H9 (cell line): ENCODE measurements around the gene UNCX. TPM values are rescaled to one million over a fixed set of nuclear protein-coding genes. Genes with fewer than 3 reads are reported as not detected.
A peak's percentile ranks its signal among the peaks of the same experiment; 100 is the strongest.

ENCODE experiments used
- DNase-seq: peaks from one replicate; pipeline ENCODE4 v3.0.0-alpha.2; 2017
- H2AFZ ChIP-seq: one replicate; pipeline ENCODE4 v1.6.1; 2013; ENCODE audit warnings: mild to moderate bottlenecking, low read length, control low read depth, moderate library complexity
- H2AK5ac ChIP-seq: 2 replicates; pipeline ENCODE4 v1.6.1; 2013; ENCODE audit warnings: low read length, control low read depth, mixed read lengths; ENCODE audit not compliant: insufficient read length
- H2BK120ac ChIP-seq: one replicate; pipeline ENCODE4 v1.6.1; 2013; ENCODE audit warnings: low read depth, mild to moderate bottlenecking, low read length, control low read depth, inconsistent platforms; ENCODE audit not compliant: poor library complexity, severe bottlenecking
- H2BK12ac ChIP-seq: 2 replicates; pipeline ENCODE4 v1.6.1; 2013; ENCODE audit warnings: low read length, control low read depth, mixed read lengths, low read depth; ENCODE audit not compliant: insufficient read length
- H2BK15ac ChIP-seq: 2 replicates; pipeline ENCODE4 v1.6.1; 2013; ENCODE audit warnings: low read depth, low read length, control low read depth
- H2BK20ac ChIP-seq: one replicate; pipeline ENCODE4 v1.6.1; 2013; ENCODE audit warnings: low read depth, mild to moderate bottlenecking, low read length, control low read depth, inconsistent platforms; ENCODE audit not compliant: poor library complexity, severe bottlenecking
- H2BK5ac ChIP-seq: 2 replicates; pipeline ENCODE4 v1.6.1; 2013; ENCODE audit warnings: low read length, control low read depth, mixed read lengths; ENCODE audit not compliant: insufficient read length
- H3K14ac ChIP-seq: 2 replicates; pipeline ENCODE4 v1.6.1; 2013; ENCODE audit warnings: low read length, control low read depth; ENCODE audit not compliant: insufficient read depth
- H3K18ac ChIP-seq: 2 replicates; pipeline ENCODE4 v1.6.1; 2013; ENCODE audit warnings: low read depth, mild to moderate bottlenecking, mixed read lengths, low read length, control low read depth; ENCODE audit not compliant: insufficient read length
- H3K23ac ChIP-seq: 2 replicates; pipeline ENCODE4 v1.6.1; 2013; ENCODE audit warnings: low read length, control low read depth, mixed read lengths, low read depth; ENCODE audit not compliant: insufficient read length
- H3K23me2 ChIP-seq: 2 replicates; pipeline ENCODE4 v1.6.1; 2013; ENCODE audit warnings: low read depth, mild to moderate bottlenecking, mixed read lengths, low read length, control low read depth; ENCODE audit not compliant: insufficient read length, poor library complexity, severe bottlenecking
- H3K27ac ChIP-seq: 2 replicates; pipeline ENCODE4 v1.5.1; 2013; ENCODE audit warnings: low read length, control low read depth, mixed read lengths, low read depth; ENCODE audit not compliant: insufficient read length
- H3K27me3 ChIP-seq: 2 replicates; pipeline ENCODE4 v1.6.1; 2013; ENCODE audit warnings: low read length, control low read depth, inconsistent platforms; ENCODE audit not compliant: insufficient read depth
- H3K4ac ChIP-seq: 2 replicates; pipeline ENCODE4 v1.6.1; 2013; ENCODE audit warnings: low read depth, mild to moderate bottlenecking, control low read depth, inconsistent platforms, low read length, moderate library complexity
- H3K4me1 ChIP-seq: 2 replicates; pipeline ENCODE4 v1.6.1; 2013; ENCODE audit warnings: low read length, control low read depth, inconsistent platforms; ENCODE audit not compliant: insufficient read depth
- H3K4me2 ChIP-seq: 2 replicates; pipeline ENCODE4 v1.6.1; 2013; ENCODE audit warnings: low read length, control low read depth, mixed read lengths; ENCODE audit not compliant: insufficient read length, insufficient read depth
- H3K56ac ChIP-seq: 2 replicates; pipeline ENCODE4 v1.6.1; 2013; ENCODE audit warnings: low read depth, mild to moderate bottlenecking, mixed read lengths, low read length, control low read depth; ENCODE audit not compliant: insufficient read length
- H3K79me1 ChIP-seq: 2 replicates; pipeline ENCODE4 v1.6.1; 2013; ENCODE audit warnings: low read depth, mild to moderate bottlenecking, moderate library complexity, low read length, control low read depth, inconsistent platforms; ENCODE audit not compliant: insufficient read depth, poor library complexity, severe bottlenecking
- H3K79me2 ChIP-seq: 2 replicates; pipeline ENCODE4 v1.6.1; 2013; ENCODE audit warnings: low read length, control low read depth, inconsistent platforms; ENCODE audit not compliant: insufficient read depth
- H3K9ac ChIP-seq: 2 replicates; pipeline ENCODE4 v1.6.1; 2013; ENCODE audit warnings: low read length, control low read depth, mixed read lengths; ENCODE audit not compliant: insufficient read length; ENCODE audit errors: extremely low read depth
- H3K9me3 ChIP-seq: one replicate; pipeline ENCODE4 v1.6.1; 2013; ENCODE audit warnings: low read depth, low read length, inconsistent platforms; ENCODE audit not compliant: control insufficient read depth
- H3T11ph ChIP-seq: one replicate; pipeline ENCODE4 v1.6.1; 2013; ENCODE audit warnings: mild to moderate bottlenecking, low read length, control low read depth, inconsistent platforms
- H4K20me1 ChIP-seq: one replicate; pipeline ENCODE4 v1.6.1; 2013; ENCODE audit not compliant: control insufficient read depth, insufficient read length, insufficient read depth
- H4K5ac ChIP-seq: 2 replicates; pipeline ENCODE4 v1.6.1; 2013; ENCODE audit warnings: low read depth, mild to moderate bottlenecking, mixed read lengths, low read length, control low read depth; ENCODE audit not compliant: insufficient read length
- H4K8ac ChIP-seq: replicated peaks from 2 replicates; pipeline ENCODE4 v1.6.1; 2013; ENCODE audit warnings: low read length, control low read depth, mixed read lengths, low read depth; ENCODE audit not compliant: insufficient read length
- H4K91ac ChIP-seq: 2 replicates; pipeline ENCODE4 v1.6.1; 2013; ENCODE audit warnings: low read depth, mild to moderate bottlenecking, moderate library complexity, mixed read lengths, low read length, control low read depth; ENCODE audit not compliant: insufficient read length
- H3K27ac Mint-ChIP-seq, 3 experiments: 2 replicates in 2 of 3; 3 replicates in 1 of 3; pipeline ENCODE4 v1.8.0; 2020 to 2021; ENCODE audit warnings: mixed read lengths in 3 of 3, mild to moderate bottlenecking in 1 of 3, moderate library complexity in 1 of 3
- H3K27me3 Mint-ChIP-seq: 2 replicates; pipeline ENCODE4 v1.8.0; 2021; ENCODE audit warnings: low read depth, mild to moderate bottlenecking, moderate library complexity, mixed read lengths
- H3K36me3 Mint-ChIP-seq, 3 experiments: 2 replicates in 2 of 3; 3 replicates in 1 of 3; pipeline ENCODE4 v1.8.0; 2020 to 2021; ENCODE audit warnings: low read depth in 3 of 3, mixed read lengths in 3 of 3; ENCODE audit not compliant: insufficient read depth in 1 of 3
- H3K4me1 Mint-ChIP-seq, 2 experiments: 2 replicates each; pipeline ENCODE4 v1.8.0; 2020; ENCODE audit warnings: mixed read lengths in 2 of 2
- H3K4me3 Mint-ChIP-seq, 2 experiments: 2 replicates in 1 of 2; 3 replicates in 1 of 2; pipeline ENCODE4 v1.8.0; 2020 to 2021; ENCODE audit warnings: mild to moderate bottlenecking in 2 of 2, mixed read lengths in 2 of 2, moderate library complexity in 1 of 2
- H3K9me3 Mint-ChIP-seq, 2 experiments: 2 replicates in 1 of 2; 3 replicates in 1 of 2; pipeline ENCODE4 v1.8.0; 2020; ENCODE audit warnings: mild to moderate bottlenecking in 2 of 2, mixed read lengths in 2 of 2, moderate library complexity in 1 of 2
- CTCF ChIP-seq: fragments of 200-600 bp; sonication (generic); conservative IDR thresholded peaks from 3 replicates; pipeline ENCODE4 v1.8.0; 2021; ENCODE audit warnings: antibody characterized with exemption, mild to moderate bottlenecking
- WGBS: extraction: QIAGEN DNeasy Blood & Tissue Kit; methylation state at CpG from one replicate; pipeline ENCODE4 v1.1.7; 2013; ENCODE audit warnings: missing lambda C conversion rate, low lambda C conversion rate, mixed read lengths; ENCODE audit not compliant: insufficient read length; ENCODE audit errors: extremely low coverage; 5-methylcytosine and 5-hydroxymethylcytosine counted together
- total RNA-seq: library from RNA; stranded (reverse); gene quantifications from 2 replicates; pipeline ENCODE4 v1.2.1, GENCODE V29; 2021

Gene UNCX
- total RNA-seq, 1 experiment from 2014 or later = not detected

DNA sequence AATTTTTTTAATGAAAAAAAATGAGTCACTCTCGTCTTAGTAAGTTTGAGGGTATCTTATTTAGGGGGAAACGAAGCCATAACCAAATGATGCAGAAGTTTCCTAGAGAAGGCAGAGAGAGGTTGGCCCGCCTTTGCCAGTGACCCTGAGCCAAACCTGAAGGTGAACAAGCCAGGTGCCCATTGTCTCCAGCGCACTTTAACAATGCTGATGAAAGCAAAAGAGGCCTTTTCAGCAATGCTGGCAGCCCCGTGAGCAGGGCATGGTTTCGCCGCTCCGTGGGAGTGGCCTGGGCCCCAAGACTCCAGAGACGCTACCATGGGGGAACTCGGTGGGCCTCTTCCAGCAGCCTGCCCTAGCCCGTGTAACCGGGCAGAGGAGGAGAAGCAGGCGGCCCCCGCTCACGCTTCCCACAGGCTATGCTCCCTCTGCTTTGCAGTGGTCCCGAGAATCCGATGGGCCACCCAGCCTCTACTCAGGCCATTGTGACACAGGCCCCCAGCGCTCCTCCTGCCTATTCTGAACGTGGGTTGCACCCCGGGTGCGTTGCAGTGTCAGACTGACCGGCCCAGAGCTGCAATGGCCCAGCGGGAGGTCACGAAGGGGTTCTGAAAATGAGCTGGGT is 14.0 kb upstream of the UNCX start:
- H3K27me3 ChIP-seq = peaks cover 17% of the 10 kb centered on the region
- no peak for TF ChIP-seq CTCF
- no peak overlapping the region for H2BK120ac ChIP-seq

More for the DNA sequence above, 14.0 kb upstream of the UNCX start:
- Histone ChIP-seq H2AK5ac (no peak overlapping the region), H3K9me3 (no peaks in the 10 kb centered on the region), H4K91ac (no peak overlapping the region), H3K4me2 (no peak overlapping the region), H2AFZ (no peak overlapping the region), H4K8ac (no peak overlapping the region), H3K4ac (no peak overlapping the region), H3K4me1 (no peaks in the 10 kb centered on the region), H2BK12ac (no peak overlapping the region), H2BK15ac (no peak overlapping the region), H4K20me1 (no peaks in the 10 kb centered on the region), H3K79me2 (no peaks in the 10 kb centered on the region), H2BK5ac (no peak overlapping the region), H3K14ac (no peak overlapping the region), H3T11ph (no peak overlapping the region), H3K18ac (no peak overlapping the region), H3K79me1 (no peaks in the 10 kb centered on the region), H2BK20ac (no peak overlapping the region), H3K23ac (no peak overlapping the region), H3K9ac (no peak overlapping the region), H3K56ac (no peak overlapping the region), H3K23me2 (no peaks in the 10 kb centered on the region), H3K27ac (no peak overlapping the region), H4K5ac (no peak overlapping the region)
- WGBS = no CpG with 5 or more reads among the region's 24 CpGs
- Mint-ChIP-seq H3K4me1 (peaks cover 0 to 10% of the 10 kb centered on the region in 2 experiments; a peak in 2 of 4 replicates), H3K4me3 (no peak overlapping the region), H3K9me3 (peaks cover 0 to 3% of the 10 kb centered on the region in 2 experiments; a peak in 1 of 5 replicates), H3K27ac (peak overlapping the region in 1 of 3 experiments; percentile 67; a peak in 1 of 7 replicates), H3K27me3 (peaks cover 94% of the 10 kb centered on the region), H3K36me3 (no peaks in the 10 kb centered on the region)
- DNase-seq = no peak
